SU-DHL-6 (cell line): ENCODE results near the gene GPD1.

Experiments used
- EZH2phosphoT487 ChIP-seq: fragments of 200-600 bp; sonication (generic), shearing (Covaris generic); conservative IDR thresholded peaks from 2 replicates; pipeline ENCODE4 v1.6.1; 2018; ENCODE audit warnings: mild to moderate bottlenecking, antibody characterized with exemption, low read length, moderate library complexity, mixed read lengths
- TF ChIP-seq, protein P1 (sequence below): fragments of 200-600 bp; sonication (generic); IDR thresholded peaks from one replicate; pipeline ENCODE4 v1.5.1; 2017; ENCODE audit warnings: antibody characterized with exemption, mild to moderate bottlenecking, low read length, moderate library complexity; ENCODE audit not compliant: insufficient read depth, poor library complexity, severe bottlenecking

DNA sequence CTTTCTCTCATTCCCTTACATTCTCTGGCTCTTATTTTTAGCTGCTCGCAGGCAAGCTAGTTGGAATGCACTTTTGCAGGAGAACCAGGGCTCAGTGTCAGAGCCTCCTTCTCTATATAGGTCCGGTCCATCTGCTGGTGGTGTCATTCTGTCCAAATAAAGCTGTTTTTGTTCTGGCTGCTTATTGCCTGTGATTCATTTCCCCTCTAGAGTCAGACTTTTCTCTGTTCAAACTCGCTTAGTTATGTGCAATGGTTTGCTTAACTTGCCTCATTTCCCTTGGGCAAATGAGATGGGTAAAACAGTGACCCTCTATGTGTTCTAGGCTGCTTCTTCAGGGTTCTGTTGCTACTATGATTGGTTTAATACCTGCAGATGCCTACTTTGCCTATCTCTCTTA lies 15.8 kb upstream of the GPD1 start:
- TF ChIP-seq, protein P1, sequence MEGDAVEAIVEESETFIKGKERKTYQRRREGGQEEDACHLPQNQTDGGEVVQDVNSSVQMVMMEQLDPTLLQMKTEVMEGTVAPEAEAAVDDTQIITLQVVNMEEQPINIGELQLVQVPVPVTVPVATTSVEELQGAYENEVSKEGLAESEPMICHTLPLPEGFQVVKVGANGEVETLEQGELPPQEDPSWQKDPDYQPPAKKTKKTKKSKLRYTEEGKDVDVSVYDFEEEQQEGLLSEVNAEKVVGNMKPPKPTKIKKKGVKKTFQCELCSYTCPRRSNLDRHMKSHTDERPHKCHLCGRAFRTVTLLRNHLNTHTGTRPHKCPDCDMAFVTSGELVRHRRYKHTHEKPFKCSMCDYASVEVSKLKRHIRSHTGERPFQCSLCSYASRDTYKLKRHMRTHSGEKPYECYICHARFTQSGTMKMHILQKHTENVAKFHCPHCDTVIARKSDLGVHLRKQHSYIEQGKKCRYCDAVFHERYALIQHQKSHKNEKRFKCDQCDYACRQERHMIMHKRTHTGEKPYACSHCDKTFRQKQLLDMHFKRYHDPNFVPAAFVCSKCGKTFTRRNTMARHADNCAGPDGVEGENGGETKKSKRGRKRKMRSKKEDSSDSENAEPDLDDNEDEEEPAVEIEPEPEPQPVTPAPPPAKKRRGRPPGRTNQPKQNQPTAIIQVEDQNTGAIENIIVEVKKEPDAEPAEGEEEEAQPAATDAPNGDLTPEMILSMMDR, result no peak
- TF ChIP-seq EZH2phosphoT487, result no peak
